Gastrocnemius medialis (tissue), 4 donors: ENCODE data around the gene PLEKHB2. TPM values are rescaled to one million over a fixed set of nuclear protein-coding genes. Genes with fewer than 3 reads are reported as not detected.

Experiments used
- ATAC-seq, 2 donors: fragments of 150-250 bp; one replicate each; pipeline ENCODE4 v1.9.1; 2016
- DNase-seq, 2 donors: peaks; one replicate each; pipeline ENCODE4 v3.0.0-alpha.2; 2019
- H3K27ac ChIP-seq, 4 donors: fragments of 200-600 bp; sonication (generic); 1 replicate in 1 of 4; 2 replicates in 3 of 4; pipeline ENCODE4 v1.5.1; 2016 to 2018; ENCODE audit warnings: mild to moderate bottlenecking in 2 of 4, moderate library complexity in 1 of 4
- H3K27me3 ChIP-seq, 3 donors: fragments of 200-600 bp; sonication (generic) in 2 of 3; 1 replicate in 1 of 3; 2 replicates in 2 of 3; pipeline versions ENCODE4 v1.5.1 to v1.6.0; 2016 to 2019; ENCODE audit warnings: mild to moderate bottlenecking in 1 of 3, moderate library complexity in 1 of 3
- H3K36me3 ChIP-seq, 2 donors: fragments of 200-600 bp; sonication (generic) in 1 of 2; one replicate each; pipeline ENCODE4 v1.5.1; 2017 to 2018
- H3K4me1 ChIP-seq, 2 donors: fragments of 200-600 bp; sonication (generic) in 1 of 2; one replicate each; pipeline ENCODE4 v1.5.1; 2016 to 2017; ENCODE audit warnings: mild to moderate bottlenecking in 2 of 2
- H3K4me3 ChIP-seq, 4 donors: fragments of 200-600 bp; sonication (generic) in 3 of 4; 1 replicate in 1 of 4; 2 replicates in 3 of 4; pipeline ENCODE4 v1.5.1; 2016 to 2019; ENCODE audit warnings: mild to moderate bottlenecking in 2 of 4
- H3K9me3 ChIP-seq, 3 donors: fragments of 200-600 bp; sonication (generic) in 2 of 3; 1 replicate in 1 of 3; 2 replicates in 2 of 3; pipeline ENCODE4 v1.5.1; 2016 to 2019
- POLR2A ChIP-seq, 2 donors: fragments of 450-650 bp; IDR thresholded peaks; one replicate each; pipeline ENCODE4 v1.6.1; 2017; ENCODE audit warnings: antibody characterized with exemption in 2 of 2, mild to moderate bottlenecking in 2 of 2, moderate library complexity in 2 of 2
- in situ Hi-C, 4 donors: fragments of 200-750 bp; cut with MboI; loops; one replicate each; pipeline versions ENCODE4 v1.15.0 to v1.8.0; 2017; ENCODE audit warnings: low sequenced_read_pairs in 4 of 4
- intact Hi-C: fragments of 100-400 bp; cut with DNase I; formaldehyde crosslinking; loops from one replicate; pipeline ENCODE4 v1.15.1; 2023; ENCODE audit warnings: low total_unique reads
- total RNA-seq, 4 donors: library from RNA; depleted of rRNA; stranded (reverse); fragments of >200 nt; gene quantifications; one replicate each; pipeline versions ENCODE4 v1.1.0 to v1.2.3, GENCODE V29; 2016
- TF ChIP-seq, protein P1 (sequence below), 5 experiments: fragments of 450-650 bp in 3 of 5; fragments of 200-600 bp in 2 of 5; sonication (generic) in 2 of 5; IDR thresholded peaks in 4 of 5; conservative IDR thresholded peaks in 1 of 5; 1 replicate in 4 of 5; 2 replicates in 1 of 5; pipeline ENCODE4 v1.5.1; 2016 to 2019; ENCODE audit warnings: antibody characterized with exemption in 5 of 5, mild to moderate bottlenecking in 3 of 5, moderate library complexity in 3 of 5

PLEKHB2 gene
- total RNA-seq, 4 donors from 2014 or later, result 24.0 to 105 (median 68.3) TPM

DNA sequence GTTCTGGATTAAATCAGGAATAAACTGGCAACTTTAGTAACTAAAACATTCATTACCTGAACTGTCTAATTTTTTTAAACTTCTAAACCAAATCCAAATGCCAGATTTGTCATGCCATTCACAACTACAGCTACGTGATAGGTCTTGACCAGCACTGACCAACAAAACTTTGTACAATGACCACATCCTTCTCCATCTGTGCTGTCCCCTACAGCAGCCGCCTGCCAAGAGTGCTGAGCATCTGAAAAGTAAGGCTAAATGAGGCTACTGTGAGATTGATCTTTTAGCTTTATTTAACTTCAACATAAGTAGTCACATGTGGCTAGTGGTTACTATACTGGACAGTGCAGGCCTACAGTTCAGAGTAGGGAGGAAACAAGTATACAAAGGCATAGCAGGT, 19.5 kb upstream of the PLEKHB2 start:
- intact Hi-C loops, result no loop called here
- peaks cover 0 to 40% of the 10 kb centered on the region in 2 donors for H3K36me3 ChIP-seq
- DNase-seq (no peak), ATAC-seq (no peak)
- TF ChIP-seq, protein P1, sequence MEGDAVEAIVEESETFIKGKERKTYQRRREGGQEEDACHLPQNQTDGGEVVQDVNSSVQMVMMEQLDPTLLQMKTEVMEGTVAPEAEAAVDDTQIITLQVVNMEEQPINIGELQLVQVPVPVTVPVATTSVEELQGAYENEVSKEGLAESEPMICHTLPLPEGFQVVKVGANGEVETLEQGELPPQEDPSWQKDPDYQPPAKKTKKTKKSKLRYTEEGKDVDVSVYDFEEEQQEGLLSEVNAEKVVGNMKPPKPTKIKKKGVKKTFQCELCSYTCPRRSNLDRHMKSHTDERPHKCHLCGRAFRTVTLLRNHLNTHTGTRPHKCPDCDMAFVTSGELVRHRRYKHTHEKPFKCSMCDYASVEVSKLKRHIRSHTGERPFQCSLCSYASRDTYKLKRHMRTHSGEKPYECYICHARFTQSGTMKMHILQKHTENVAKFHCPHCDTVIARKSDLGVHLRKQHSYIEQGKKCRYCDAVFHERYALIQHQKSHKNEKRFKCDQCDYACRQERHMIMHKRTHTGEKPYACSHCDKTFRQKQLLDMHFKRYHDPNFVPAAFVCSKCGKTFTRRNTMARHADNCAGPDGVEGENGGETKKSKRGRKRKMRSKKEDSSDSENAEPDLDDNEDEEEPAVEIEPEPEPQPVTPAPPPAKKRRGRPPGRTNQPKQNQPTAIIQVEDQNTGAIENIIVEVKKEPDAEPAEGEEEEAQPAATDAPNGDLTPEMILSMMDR (IDR thresholded peaks at IDR 0.05 in 4 of 5, conservative IDR thresholded peaks at IDR 0.05 in 1 of 5), result no peak
- no peak for TF ChIP-seq POLR2A (IDR thresholded peaks at IDR 0.05)
- no peaks in the 10 kb centered on the region for H3K9me3 ChIP-seq
- H3K27ac ChIP-seq, result peak overlapping the region; percentile 2 to 39 (median 9)
- H3K27me3 ChIP-seq, result no peaks in the 10 kb centered on the region
- in situ Hi-C loops, result loop anchor here in 1 of 4 donors (25.0 kb wide), 1 partner anchor 723 kb away; the partner anchor contains the start of gene PTPN18
- no peak overlapping the region for H3K4me3 ChIP-seq
- H3K4me1 ChIP-seq, result peaks cover 28 to 31% of the 10 kb centered on the region in 2 donors

DNA sequence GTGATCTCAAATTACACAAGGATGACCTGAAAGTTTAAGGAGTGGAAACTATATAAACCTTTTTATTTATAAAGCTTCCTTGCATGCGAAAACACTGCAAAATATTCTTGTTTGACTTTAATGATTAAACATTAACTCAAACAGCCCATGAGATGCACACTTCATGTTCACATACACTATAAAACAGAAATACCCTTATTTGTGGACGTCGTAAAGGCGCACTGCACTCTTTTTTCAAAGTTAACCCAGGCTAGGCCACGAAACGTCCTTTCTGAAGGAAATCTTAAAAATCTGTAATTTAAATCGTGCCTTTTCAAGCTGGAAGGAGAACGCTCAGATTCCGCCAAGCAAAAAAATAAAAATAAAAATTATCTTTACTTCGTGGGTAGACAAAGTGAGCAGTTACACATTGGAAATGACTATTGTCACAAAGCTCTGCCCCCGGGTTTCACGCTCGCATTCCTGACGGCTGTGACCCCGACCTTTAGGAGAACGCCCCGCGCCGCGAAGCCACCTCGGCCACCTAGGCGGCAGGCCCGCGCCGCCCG, 12.6 kb upstream of the PLEKHB2 start:
- peaks cover 0 to 17% of the 10 kb centered on the region in 2 donors for H3K36me3 ChIP-seq
- H3K4me1 ChIP-seq, result peaks cover 9 to 17% of the 10 kb centered on the region in 2 donors
- peak overlapping the region; percentile 82 to 95 (median 88) for H3K27ac ChIP-seq
- H3K9me3 ChIP-seq, result no peaks in the 10 kb centered on the region
- no peak for TF ChIP-seq POLR2A (IDR thresholded peaks at IDR 0.05)
- TF ChIP-seq, protein P1 (IDR thresholded peaks at IDR 0.05 in 4 of 5, conservative IDR thresholded peaks at IDR 0.05 in 1 of 5), result no peak
- H3K27me3 ChIP-seq, result no peaks in the 10 kb centered on the region
- ATAC-seq (no peak), DNase-seq (no peak)
- in situ Hi-C loops, result loop anchor here in 1 of 4 donors (25.0 kb wide), 1 partner anchor 730 kb away; the partner anchor contains the start of gene PTPN18
- peak overlapping the region; percentile 54 to 77 (median 75) for H3K4me3 ChIP-seq
- intact Hi-C loops, result loop anchor here (1.0 to 5.0 kb wide), 3 partner anchors 9 to 750 kb away; partner anchors contain the start of gene IMP4

DNA sequence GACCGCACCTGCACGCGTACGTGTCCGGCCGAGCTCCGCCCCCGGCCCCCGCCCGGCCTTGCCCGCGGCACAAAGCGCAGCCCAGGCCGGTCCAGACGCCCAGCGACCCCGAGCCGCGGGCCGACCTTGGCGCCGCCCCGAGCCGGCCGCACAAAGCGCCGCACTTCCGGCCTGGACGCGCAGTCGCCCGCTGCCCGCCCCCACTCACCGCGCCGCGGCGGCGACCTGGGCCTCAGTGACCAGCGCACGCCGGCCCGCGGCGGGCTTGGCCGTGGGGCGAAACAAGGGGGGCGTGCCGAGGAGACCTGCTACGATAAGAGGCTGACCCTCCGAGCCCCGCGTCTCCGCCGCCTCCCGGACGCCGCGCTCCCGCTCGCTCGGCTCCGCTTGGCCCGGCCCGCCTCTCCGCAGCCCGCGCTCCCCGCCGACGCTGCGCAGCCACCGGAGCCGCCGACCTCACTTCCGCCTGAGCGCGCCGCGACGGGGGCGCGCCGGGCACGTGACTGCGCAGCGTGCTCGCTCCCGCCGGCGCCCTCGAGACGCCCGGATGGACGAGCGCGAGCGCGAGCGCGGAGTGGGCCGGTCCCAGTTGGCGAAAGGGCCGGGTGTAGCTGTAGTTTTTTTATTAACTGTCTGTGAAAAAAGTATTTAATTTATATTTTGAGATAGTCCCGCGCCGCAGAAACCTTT, 12.0 kb upstream of the PLEKHB2 start, which contains the start of gene FAM168B:
TSS of gene FAM168B (minus strand) at position 455 of the 690 bp plus-strand sequence. CDS start 10,814 bp downstream, outside the sequence.
- peak; percentile 99 to 100 for TF ChIP-seq POLR2A (IDR thresholded peaks at IDR 0.05)
- TF ChIP-seq, protein P1 (IDR thresholded peaks at IDR 0.05 in 4 of 5, conservative IDR thresholded peaks at IDR 0.05 in 1 of 5), result peak in 3 of 5 experiments; percentile 10 to 26 (median 22)
- Histone ChIP-seq H3K36me3 (peaks cover 0 to 11% of the 10 kb centered on the region in 2 donors), H3K9me3 (no peaks in the 10 kb centered on the region), H3K4me3 (peak within 1 kb of the TSS; percentile 54 to 77 (median 75)), H3K27ac (peak within 1 kb of the TSS; percentile 82 to 95 (median 88)), H3K4me1 (peaks cover 9 to 17% of the 10 kb centered on the region in 2 donors), H3K27me3 (no peaks in the 10 kb centered on the region)
- ATAC-seq (peak; percentile 94 to 95), DNase-seq (peak; percentile 72 to 87)
- intact Hi-C loops, result loop anchor here (1.0 to 5.0 kb wide), 3 partner anchors 10 to 751 kb away; partner anchors contain the start of gene IMP4
- in situ Hi-C loops, result loop anchor here in 1 of 4 donors (25.0 kb wide), 1 partner anchor 731 kb away; the partner anchor contains the start of gene PTPN18

DNA sequence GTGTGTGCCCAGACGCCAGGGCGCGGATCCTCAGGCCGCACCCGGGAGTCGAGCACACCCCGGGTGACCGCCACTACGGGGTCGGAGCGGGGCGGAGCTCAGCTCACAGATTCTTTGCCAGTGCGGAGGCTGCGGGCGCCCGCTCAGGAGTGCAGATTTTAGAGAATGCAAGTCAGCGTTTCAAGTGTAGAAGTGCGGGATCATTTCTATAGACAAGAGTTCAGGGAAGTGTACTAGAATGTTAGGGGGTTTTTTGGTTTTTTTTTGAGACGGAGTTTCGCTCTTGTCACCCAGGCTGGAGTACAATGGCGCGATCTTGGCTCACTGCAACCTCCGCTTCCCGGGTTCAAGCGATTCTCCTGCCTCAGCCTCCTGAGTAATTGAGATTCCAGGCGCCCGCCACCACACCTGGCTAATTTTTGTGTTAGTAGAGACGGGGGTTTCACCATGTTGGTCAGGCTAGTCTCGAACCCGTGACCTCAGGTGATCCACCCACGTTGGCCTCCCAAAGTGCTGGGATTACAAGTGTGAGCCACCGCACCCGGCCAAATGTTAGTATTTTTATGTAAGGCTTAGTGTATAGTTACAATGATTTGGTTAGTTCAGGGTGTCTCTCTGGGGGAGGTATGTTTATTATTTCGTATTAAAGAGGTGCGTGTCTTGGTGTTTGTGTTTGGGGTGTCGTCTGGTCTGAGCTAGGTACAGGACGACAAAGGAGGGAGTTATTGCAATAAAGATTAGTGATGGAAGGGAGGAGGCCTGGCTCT, 11.3 kb upstream of the PLEKHB2 start:
- DNase-seq (peak in 1 of 2 donors; percentile 50), ATAC-seq (peak; percentile 80 to 83)
- no peaks in the 10 kb centered on the region for H3K9me3 ChIP-seq
- peaks cover 9 to 17% of the 10 kb centered on the region in 2 donors for H3K4me1 ChIP-seq
- H3K4me3 ChIP-seq, result peak overlapping the region; percentile 54 to 77 (median 75)
- peak overlapping the region; percentile 82 to 95 (median 88) for H3K27ac ChIP-seq
- H3K36me3 ChIP-seq, result peaks cover 0 to 3% of the 10 kb centered on the region in 2 donors
- in situ Hi-C loops, result loop anchor here in 1 of 4 donors (25.0 kb wide), 1 partner anchor 732 kb away; the partner anchor contains the start of gene PTPN18
- no peak for TF ChIP-seq POLR2A (IDR thresholded peaks at IDR 0.05)
- TF ChIP-seq, protein P1 (IDR thresholded peaks at IDR 0.05 in 4 of 5, conservative IDR thresholded peaks at IDR 0.05 in 1 of 5), result no peak
- intact Hi-C loops, result loop anchor here (1.0 to 5.0 kb wide), 3 partner anchors 10 to 752 kb away; partner anchors contain the start of gene IMP4
- H3K27me3 ChIP-seq, result no peaks in the 10 kb centered on the region
